ENCODE measurements around the gene SH2D7. TPM values are rescaled to one million over a fixed set of nuclear protein-coding genes. Genes with fewer than 3 reads are reported as not detected.

The SH2D7 gene
- total and polyA plus RNA-seq, 12 donors: not detected

DNA sequence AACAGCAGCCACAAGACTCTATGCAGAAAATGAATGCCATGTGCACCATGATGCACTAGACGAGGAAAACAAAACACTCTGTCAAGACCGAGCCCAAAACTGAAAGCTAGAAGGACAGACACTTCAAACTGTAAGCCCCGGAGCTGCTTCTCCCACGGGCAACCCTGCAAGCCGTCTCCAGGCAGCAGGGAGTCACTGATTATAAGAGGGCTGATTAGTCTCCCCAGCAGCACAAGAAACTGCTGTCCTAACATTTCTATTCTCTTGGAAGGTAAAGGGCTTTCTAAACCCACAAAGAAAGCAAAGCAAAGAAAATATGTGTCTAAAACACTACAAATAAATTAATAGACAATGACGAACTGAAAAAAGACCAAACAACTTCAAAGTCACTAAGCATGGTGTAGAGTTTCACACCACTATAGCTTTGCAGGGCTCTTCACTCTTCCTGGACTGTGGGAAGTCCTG lies 30.4 kb upstream of the SH2D7 start:
- peaks cover 13 to 97% (median 89%) of the 10 kb centered on the region in 9 donors for H3K4me1 ChIP-seq
- DNase-seq: no peak
- no peaks in the 10 kb centered on the region for H3K36me3 ChIP-seq
- 7 to 13% methylated on average over 6 of the region's 6 CpGs for WGBS, 2 donors
- intact Hi-C loops (cut with DNase I): no loop called here
- H3K27ac ChIP-seq: peak overlapping the region in 6 of 10 donors; percentile 21 to 83 (median 54)
- TF ChIP-seq, protein P1, sequence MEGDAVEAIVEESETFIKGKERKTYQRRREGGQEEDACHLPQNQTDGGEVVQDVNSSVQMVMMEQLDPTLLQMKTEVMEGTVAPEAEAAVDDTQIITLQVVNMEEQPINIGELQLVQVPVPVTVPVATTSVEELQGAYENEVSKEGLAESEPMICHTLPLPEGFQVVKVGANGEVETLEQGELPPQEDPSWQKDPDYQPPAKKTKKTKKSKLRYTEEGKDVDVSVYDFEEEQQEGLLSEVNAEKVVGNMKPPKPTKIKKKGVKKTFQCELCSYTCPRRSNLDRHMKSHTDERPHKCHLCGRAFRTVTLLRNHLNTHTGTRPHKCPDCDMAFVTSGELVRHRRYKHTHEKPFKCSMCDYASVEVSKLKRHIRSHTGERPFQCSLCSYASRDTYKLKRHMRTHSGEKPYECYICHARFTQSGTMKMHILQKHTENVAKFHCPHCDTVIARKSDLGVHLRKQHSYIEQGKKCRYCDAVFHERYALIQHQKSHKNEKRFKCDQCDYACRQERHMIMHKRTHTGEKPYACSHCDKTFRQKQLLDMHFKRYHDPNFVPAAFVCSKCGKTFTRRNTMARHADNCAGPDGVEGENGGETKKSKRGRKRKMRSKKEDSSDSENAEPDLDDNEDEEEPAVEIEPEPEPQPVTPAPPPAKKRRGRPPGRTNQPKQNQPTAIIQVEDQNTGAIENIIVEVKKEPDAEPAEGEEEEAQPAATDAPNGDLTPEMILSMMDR (IDR thresholded peaks at IDR 0.05): no peak
- no peaks in the 10 kb centered on the region for H3K9me3 ChIP-seq
- no peak for ATAC-seq
- H3K4me3 ChIP-seq: peak overlapping the region in 2 of 10 donors; percentile 15 to 35
- H3K27me3 ChIP-seq: no peaks in the 10 kb centered on the region

DNA sequence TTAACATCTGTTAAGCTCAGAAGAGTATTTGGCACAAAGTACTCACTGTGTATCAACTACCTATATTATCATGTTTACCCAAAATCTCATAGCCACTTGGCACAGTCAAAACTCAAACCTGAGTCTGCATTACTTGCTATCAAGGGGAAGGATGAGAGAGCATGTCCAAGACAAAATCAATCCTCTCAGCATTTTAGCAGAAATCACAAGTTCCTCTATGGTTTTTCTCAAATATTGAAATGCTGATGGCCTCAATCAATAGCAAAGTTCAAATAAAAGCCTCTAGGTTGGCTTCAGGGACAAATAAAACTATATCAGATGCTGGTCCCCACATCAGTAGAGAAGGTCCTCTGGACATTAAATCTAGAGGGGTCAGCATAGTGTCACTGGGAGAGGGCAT lies 29.1 kb upstream of the SH2D7 start:
- Histone ChIP-seq H3K27me3 (no peaks in the 10 kb centered on the region), H3K4me3 (no peak overlapping the region), H3K27ac (peak overlapping the region in 8 of 10 donors; percentile 43 to 83 (median 78)), H3K9me3 (no peaks in the 10 kb centered on the region), H3K4me1 (peaks cover 21 to 97% (median 87%) of the 10 kb centered on the region in 9 donors), H3K36me3 (no peaks in the 10 kb centered on the region)
- TF ChIP-seq, protein P1 (IDR thresholded peaks at IDR 0.05): no peak
- no peak for DNase-seq
- ATAC-seq: no peak
- intact Hi-C loops (cut with DNase I): no loop called here

DNA sequence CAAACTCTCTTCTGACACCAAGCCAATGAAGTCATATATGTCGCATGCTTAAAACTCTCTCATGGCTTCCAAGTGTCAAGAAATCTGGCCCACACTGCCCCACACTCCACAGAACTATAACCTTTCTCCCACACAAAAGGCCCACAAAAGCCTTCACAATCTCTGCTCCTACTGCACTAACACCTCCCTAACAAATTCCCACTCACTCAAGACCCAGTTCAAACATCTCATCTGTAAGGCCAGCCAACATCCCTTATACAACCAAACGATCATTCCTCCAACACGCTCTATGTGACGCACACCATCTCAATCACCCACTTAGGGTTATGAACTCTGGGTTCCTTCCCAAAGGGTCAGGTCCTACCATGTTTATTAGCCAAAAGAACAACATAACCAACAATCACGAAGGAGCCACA lies 28.4 kb upstream of the SH2D7 start:
- intact Hi-C loops (cut with DNase I): loop anchor here in 1 of 10 donors (1.0 kb wide), 1 partner anchor 11 kb away; no protein-coding TSS in a partner anchor
- WGBS, 2 donors: 73 to 74% methylated on average over 5 of the region's 5 CpGs
- H3K4me1 ChIP-seq: peaks cover 25 to 97% (median 87%) of the 10 kb centered on the region in 9 donors

DNA sequence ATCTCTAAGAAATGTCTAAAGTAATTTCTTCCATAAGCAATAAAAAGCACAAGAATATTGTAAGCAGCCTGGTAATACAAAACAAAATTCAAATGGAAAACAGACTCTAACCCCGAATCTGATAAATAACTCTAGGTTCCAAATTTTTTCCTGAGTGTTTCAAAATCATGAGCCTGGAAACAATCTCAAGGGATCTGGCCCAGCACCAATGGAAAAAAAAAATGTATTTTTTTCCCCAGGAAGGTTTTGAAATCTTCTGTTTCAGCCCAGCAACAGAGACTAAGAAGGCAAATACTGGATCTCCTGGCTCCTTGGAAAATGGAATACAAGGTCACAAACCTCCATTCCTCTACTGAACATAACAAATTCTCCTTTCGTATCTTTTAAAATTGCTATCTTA lies 27.8 kb upstream of the SH2D7 start:
- H3K4me1 ChIP-seq: peaks cover 25 to 97% (median 87%) of the 10 kb centered on the region in 9 donors
- TF ChIP-seq, protein P1 (IDR thresholded peaks at IDR 0.05): no peak
- DNase-seq: no peak
- H3K27me3 ChIP-seq: no peaks in the 10 kb centered on the region
- H3K27ac ChIP-seq: peak overlapping the region; percentile 66 to 83 (median 75)
- intact Hi-C loops (cut with DNase I): loop anchor here in 1 of 10 donors (1.0 kb wide), 1 partner anchor 11 kb away; no protein-coding TSS in a partner anchor
- WGBS, 2 donors: 55 to 62% methylated on average over 2 of the region's 2 CpGs
- H3K36me3 ChIP-seq: no peaks in the 10 kb centered on the region
- ATAC-seq: peak in 4 of 8 donors; percentile 9 to 44 (median 30)
- no peaks in the 10 kb centered on the region for H3K9me3 ChIP-seq
- H3K4me3 ChIP-seq: no peak overlapping the region

More for the DNA sequence above, 28.4 kb upstream of the SH2D7 start:
- ATAC-seq (no peak), DNase-seq (no peak)
- no peaks in the 10 kb centered on the region for H3K27me3 ChIP-seq
- no peaks in the 10 kb centered on the region for H3K9me3 ChIP-seq
- no peak overlapping the region for H3K4me3 ChIP-seq
- TF ChIP-seq, protein P1 (IDR thresholded peaks at IDR 0.05): no peak
- peak overlapping the region; percentile 27 to 83 (median 75) for H3K27ac ChIP-seq
- no peaks in the 10 kb centered on the region for H3K36me3 ChIP-seq

Data from heart right ventricle (tissue), 16 donors.